HCT116 (cell line): ENCODE data around the gene EDEM1. TPM values are rescaled to one million over a fixed set of nuclear protein-coding genes. Genes with fewer than 3 reads are reported as not detected.
"Not testable (repeated sequence)": the region's sequence is repeated elsewhere in the genome, so short reads cannot be mapped to it uniquely, and the experiment has no call there.

ENCODE experiments used
- ATAC-seq: fragments of 200-7000 bp; cut with Tn5 transposase; 2 replicates; pipeline ENCODE4 v1.9.1; 2020; ENCODE audit warnings: mild to moderate bottlenecking, moderate library complexity
- BruUV-seq: library from RNA; stranded (reverse); fragments of 400-500 nt; replicated peaks from 2 replicates; lab custom pipeline; 2021; lab: Mats Ljungman, UMichigan
- CTCF ChIA-PET: fragments of 300-600 bp; sonication (Branson Sonifier 250); formaldehyde crosslinking; loops from one replicate; lab custom pipeline; 2021; ENCODE audit warnings: antibody characterized with exemption; lab: Charles Lee
- POLR2A ChIA-PET: fragments of 300-600, 350-600 bp; sonication (Branson Sonifier 250); formaldehyde crosslinking; loops from one replicate; lab custom pipeline; 2021; ENCODE audit warnings: antibody characterized with exemption; lab: Charles Lee
- RAD21 ChIA-PET, 2 experiments: fragments of 300-600 bp; sonication (Branson Sonifier 250); formaldehyde crosslinking; loops; one replicate each; lab custom pipeline; 2023; ENCODE audit warnings: low total read pairs in 2 of 2; ENCODE audit not compliant: uncharacterized antibody in 2 of 2, unreplicated experiment in 2 of 2, low non-redundant PET in 1 of 2; lab: Charles Lee
- DNase-seq: peaks from one replicate; pipeline ENCODE4 v3.0.0-alpha.2; 2010; ENCODE audit warnings: low read depth, low spot score
- H2AFZ ChIP-seq: fragments of 200-600 bp; shearing (Covaris generic), sonication (generic); 2 replicates; pipeline ENCODE4 v1.6.1; 2017; ENCODE audit warnings: low read depth, mixed run types, mixed read lengths, antibody characterized with exemption, low read length; ENCODE audit not compliant: poor library complexity, severe bottlenecking
- H3K27ac ChIP-seq: 2 replicates; pipeline ENCODE4 v1.5.1; 2012; ENCODE audit warnings: low read depth, low read length
- H3K27me3 ChIP-seq: fragments of 200-600 bp; sonication (generic); 2 replicates; pipeline ENCODE4 v1.6.1; 2016; ENCODE audit warnings: mixed run types, low read length, mixed read lengths; ENCODE audit not compliant: insufficient read depth
- H3K36me3 ChIP-seq, 2 experiments: fragments of 200-500 bp in 1 of 2; fragments of 200-600 bp in 1 of 2; sonication (Bioruptor generic) in 1 of 2; sonication (generic) in 1 of 2; 2 replicates each; pipeline versions ENCODE4 v1.5.1 to v1.6.1; 2014 to 2016; ENCODE audit warnings: low read length in 2 of 2, inconsistent platforms in 1 of 2, mixed read lengths in 1 of 2, mixed run types in 1 of 2; ENCODE audit not compliant: insufficient read depth in 2 of 2, control insufficient read depth in 1 of 2
- H3K4me1 ChIP-seq, 2 experiments: fragments of 200-600 bp in 1 of 2; sonication (generic) in 1 of 2; 2 replicates each; pipeline versions ENCODE4 v1.5.1 to v1.6.1; 2012 to 2017; ENCODE audit warnings: low read length in 2 of 2, inconsistent platforms in 1 of 2, mild to moderate bottlenecking in 1 of 2, mixed read lengths in 1 of 2, mixed run types in 1 of 2, moderate library complexity in 1 of 2; ENCODE audit not compliant: insufficient read depth in 2 of 2, control insufficient read depth in 1 of 2
- H3K4me2 ChIP-seq: fragments of 200-600 bp; sonication (generic); 2 replicates; pipeline ENCODE4 v1.6.1; 2017; ENCODE audit warnings: mixed run types, low read length, mixed read lengths
- H3K4me3 ChIP-seq, 2 experiments: fragments of 200-600 bp in 1 of 2; sonication (generic) in 1 of 2; replicated peaks in 1 of 2; 2 replicates each; pipeline ENCODE4 v1.5.1; 2011 to 2016; ENCODE audit warnings: low read length in 2 of 2, control low read depth in 1 of 2, low read depth in 1 of 2, mild to moderate bottlenecking in 1 of 2, mixed read lengths in 1 of 2, mixed run types in 1 of 2
- H3K79me2 ChIP-seq: fragments of 200-600 bp; sonication (generic); 2 replicates; pipeline ENCODE4 v1.6.1; 2017; ENCODE audit warnings: mild to moderate bottlenecking, mixed run types, low read length, moderate library complexity, mixed read lengths; ENCODE audit not compliant: insufficient read depth
- H3K9ac ChIP-seq: fragments of 200-600 bp; sonication (generic); 2 replicates; pipeline ENCODE4 v1.6.1; 2016; ENCODE audit warnings: low read length, mixed read lengths
- H3K9me2 ChIP-seq: fragments of 200-600 bp; sonication (generic), shearing (Covaris generic); 2 replicates; pipeline ENCODE4 v1.6.1; 2017; ENCODE audit warnings: mixed run types, mild to moderate bottlenecking, moderate library complexity; ENCODE audit not compliant: insufficient read depth
- H3K9me3 ChIP-seq, 2 experiments: fragments of 200-500 bp in 1 of 2; fragments of 200-600 bp in 1 of 2; sonication (Bioruptor generic) in 1 of 2; sonication (generic) in 1 of 2; 2 replicates each; pipeline ENCODE4 v1.6.1; 2014 to 2017; ENCODE audit warnings: low read length in 2 of 2, mixed read lengths in 2 of 2, inconsistent platforms in 1 of 2, low read depth in 1 of 2, mild to moderate bottlenecking in 1 of 2, mixed run types in 1 of 2, moderate library complexity in 1 of 2; ENCODE audit not compliant: control insufficient read depth in 1 of 2, insufficient read depth in 1 of 2
- H4K20me1 ChIP-seq: fragments of 200-600 bp; sonication (generic), shearing (Covaris generic); 2 replicates; pipeline ENCODE4 v1.6.1; 2017; ENCODE audit warnings: mixed run types, mild to moderate bottlenecking, moderate library complexity; ENCODE audit not compliant: insufficient read depth
- ELF1 ChIP-seq: IDR thresholded peaks from 2 replicates; pipeline ENCODE4 v1.6.1; 2012; ENCODE audit warnings: low read depth, borderline replicate concordance
- FOSL1 ChIP-seq: IDR thresholded peaks from 2 replicates; pipeline ENCODE4 v1.6.1; 2012; ENCODE audit warnings: low read depth
- SP1 ChIP-seq: IDR thresholded peaks from 2 replicates; pipeline ENCODE4 v1.6.1; 2012; ENCODE audit warnings: low read depth
- TCF7L2 ChIP-seq: IDR thresholded peaks from 2 replicates; pipeline ENCODE4 v1.7.0; 2011; ENCODE audit warnings: borderline replicate concordance, inconsistent platforms; ENCODE audit not compliant: insufficient read depth, insufficient read length; ENCODE audit errors: extremely low read depth
- YY1 ChIP-seq: IDR thresholded peaks from 2 replicates; pipeline ENCODE4 v1.6.1; 2011; ENCODE audit warnings: low read length, low read depth, moderate library complexity, mild to moderate bottlenecking; ENCODE audit not compliant: insufficient replicate concordance; ENCODE audit errors: extremely low read depth
- intact Hi-C: fragments of 100-400 bp; cut with micrococcal nuclease; formaldehyde crosslinking; loops from 2 replicates; pipeline ENCODE4 v1.10.0; 2022
- total RNA-seq: library from RNA; stranded (reverse); gene quantifications from one replicate; pipeline ENCODE4 v1.2.1, GENCODE V29; 2021; ENCODE audit not compliant: unreplicated experiment
- TF ChIP-seq, protein P1 (sequence below), 3 experiments: fragments of 200-600 bp in 1 of 3; sonication (generic) in 1 of 3; IDR thresholded peaks in 2 of 3; conservative IDR thresholded peaks in 1 of 3; 2 replicates each; pipeline ENCODE4 v1.5.1; 2012 to 2017; ENCODE audit warnings: low read depth in 2 of 3, low read length in 2 of 3, antibody characterized with exemption in 1 of 3, borderline replicate concordance in 1 of 3, control low read depth in 1 of 3, mild to moderate bottlenecking in 1 of 3, mixed read lengths in 1 of 3, mixed run types in 1 of 3, moderate library complexity in 1 of 3; ENCODE audit not compliant: insufficient read depth in 1 of 3

The EDEM1 gene
- total RNA-seq, 1 experiment from 2014 or later: 23.7 TPM

- no TSS peak for BruUV-seq
- Histone ChIP-seq H3K79me2 (no peaks in the 10 kb centered on the region), H4K20me1 (no peaks in the 10 kb centered on the region), H3K4me3 (no peak overlapping the region), H2AFZ (no peak overlapping the region), H3K9me3 (no peaks in the 10 kb centered on the region), H3K4me2 (no peak overlapping the region), H3K9me2 (no peaks in the 10 kb centered on the region), H3K4me1 (no peaks in the 10 kb centered on the region), H3K27ac (no peak overlapping the region), H3K9ac (no peak overlapping the region), H3K27me3 (no peaks in the 10 kb centered on the region), H3K36me3 (no peaks in the 10 kb centered on the region)
- intact Hi-C loops: no loop called here
- POLR2A ChIA-PET: no interaction called here
- RAD21 ChIA-PET: no interaction called here
- TF ChIP-seq FOSL1 (no peak), TCF7L2 (no peak), SP1 (no peak), YY1 (no peak), ELF1 (no peak)
- TF ChIP-seq, protein P1, sequence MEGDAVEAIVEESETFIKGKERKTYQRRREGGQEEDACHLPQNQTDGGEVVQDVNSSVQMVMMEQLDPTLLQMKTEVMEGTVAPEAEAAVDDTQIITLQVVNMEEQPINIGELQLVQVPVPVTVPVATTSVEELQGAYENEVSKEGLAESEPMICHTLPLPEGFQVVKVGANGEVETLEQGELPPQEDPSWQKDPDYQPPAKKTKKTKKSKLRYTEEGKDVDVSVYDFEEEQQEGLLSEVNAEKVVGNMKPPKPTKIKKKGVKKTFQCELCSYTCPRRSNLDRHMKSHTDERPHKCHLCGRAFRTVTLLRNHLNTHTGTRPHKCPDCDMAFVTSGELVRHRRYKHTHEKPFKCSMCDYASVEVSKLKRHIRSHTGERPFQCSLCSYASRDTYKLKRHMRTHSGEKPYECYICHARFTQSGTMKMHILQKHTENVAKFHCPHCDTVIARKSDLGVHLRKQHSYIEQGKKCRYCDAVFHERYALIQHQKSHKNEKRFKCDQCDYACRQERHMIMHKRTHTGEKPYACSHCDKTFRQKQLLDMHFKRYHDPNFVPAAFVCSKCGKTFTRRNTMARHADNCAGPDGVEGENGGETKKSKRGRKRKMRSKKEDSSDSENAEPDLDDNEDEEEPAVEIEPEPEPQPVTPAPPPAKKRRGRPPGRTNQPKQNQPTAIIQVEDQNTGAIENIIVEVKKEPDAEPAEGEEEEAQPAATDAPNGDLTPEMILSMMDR (IDR thresholded peaks at IDR 0.05 in 2 of 3, conservative IDR thresholded peaks at IDR 0.05 in 1 of 3; ENCODE audit: borderline replicate concordance in 1 of 3, insufficient read depth in 1 of 3, low read depth in 2 of 3, low read length in 2 of 3): no peak
- DNase-seq (no peak), ATAC-seq (no peak)
- CTCF ChIA-PET: no interaction called here
Measured at GRCh38 chr3:5240740-5241139, 53.2 kb downstream of the EDEM1 start.

GRCh38 chr3:5242785-5243184 lies 55.3 kb downstream of the EDEM1 start:
- H3K27ac ChIP-seq, RAD21 ChIA-PET, DNase-seq, H3K9ac ChIP-seq, CTCF ChIA-PET, H3K9me3 ChIP-seq, H3K4me1 ChIP-seq, intact Hi-C loops, H3K4me3 ChIP-seq, H2AFZ ChIP-seq, H3K27me3 ChIP-seq, H3K36me3 ChIP-seq, BruUV-seq, ATAC-seq, H3K4me2 ChIP-seq, H3K9me2 ChIP-seq, POLR2A ChIA-PET, H4K20me1 ChIP-seq, H3K79me2 ChIP-seq: not testable (repeated sequence)
